HCT116 (cell line): ENCODE results near the gene DSTYK. TPM values are rescaled to one million over a fixed set of nuclear protein-coding genes. Genes with fewer than 3 reads are reported as not detected.

Source experiments
- ATAC-seq: fragments of 200-7000 bp; cut with Tn5 transposase; 2 replicates; pipeline ENCODE4 v1.9.1; 2020; ENCODE audit warnings: mild to moderate bottlenecking, moderate library complexity
- BruUV-seq: library from RNA; stranded (reverse); fragments of 400-500 nt; replicated peaks from 2 replicates; lab custom pipeline; 2021; lab: Mats Ljungman, UMichigan
- CTCF ChIA-PET: fragments of 300-600 bp; sonication (Branson Sonifier 250); formaldehyde crosslinking; loops from one replicate; lab custom pipeline; 2021; ENCODE audit warnings: antibody characterized with exemption; lab: Charles Lee
- POLR2A ChIA-PET: fragments of 300-600, 350-600 bp; sonication (Branson Sonifier 250); formaldehyde crosslinking; loops from one replicate; lab custom pipeline; 2021; ENCODE audit warnings: antibody characterized with exemption; lab: Charles Lee
- RAD21 ChIA-PET, 2 experiments: fragments of 300-600 bp; sonication (Branson Sonifier 250); formaldehyde crosslinking; loops; one replicate each; lab custom pipeline; 2023; ENCODE audit warnings: low total read pairs in 2 of 2; ENCODE audit not compliant: uncharacterized antibody in 2 of 2, unreplicated experiment in 2 of 2, low non-redundant PET in 1 of 2; lab: Charles Lee
- DNase-seq: peaks from one replicate; pipeline ENCODE4 v3.0.0-alpha.2; 2010; ENCODE audit warnings: low read depth, low spot score
- H2AFZ ChIP-seq: fragments of 200-600 bp; shearing (Covaris generic), sonication (generic); 2 replicates; pipeline ENCODE4 v1.6.1; 2017; ENCODE audit warnings: low read depth, mixed run types, mixed read lengths, antibody characterized with exemption, low read length; ENCODE audit not compliant: poor library complexity, severe bottlenecking
- H3K27ac ChIP-seq: 2 replicates; pipeline ENCODE4 v1.5.1; 2012; ENCODE audit warnings: low read depth, low read length
- H3K27me3 ChIP-seq: fragments of 200-600 bp; sonication (generic); 2 replicates; pipeline ENCODE4 v1.6.1; 2016; ENCODE audit warnings: mixed run types, low read length, mixed read lengths; ENCODE audit not compliant: insufficient read depth
- H3K36me3 ChIP-seq, 2 experiments: fragments of 200-500 bp in 1 of 2; fragments of 200-600 bp in 1 of 2; sonication (Bioruptor generic) in 1 of 2; sonication (generic) in 1 of 2; 2 replicates each; pipeline versions ENCODE4 v1.5.1 to v1.6.1; 2014 to 2016; ENCODE audit warnings: low read length in 2 of 2, inconsistent platforms in 1 of 2, mixed read lengths in 1 of 2, mixed run types in 1 of 2; ENCODE audit not compliant: insufficient read depth in 2 of 2, control insufficient read depth in 1 of 2
- H3K4me1 ChIP-seq, 2 experiments: fragments of 200-600 bp in 1 of 2; sonication (generic) in 1 of 2; 2 replicates each; pipeline versions ENCODE4 v1.5.1 to v1.6.1; 2012 to 2017; ENCODE audit warnings: low read length in 2 of 2, inconsistent platforms in 1 of 2, mild to moderate bottlenecking in 1 of 2, mixed read lengths in 1 of 2, mixed run types in 1 of 2, moderate library complexity in 1 of 2; ENCODE audit not compliant: insufficient read depth in 2 of 2, control insufficient read depth in 1 of 2
- H3K4me2 ChIP-seq: fragments of 200-600 bp; sonication (generic); 2 replicates; pipeline ENCODE4 v1.6.1; 2017; ENCODE audit warnings: mixed run types, low read length, mixed read lengths
- H3K4me3 ChIP-seq, 2 experiments: fragments of 200-600 bp in 1 of 2; sonication (generic) in 1 of 2; replicated peaks in 1 of 2; 2 replicates each; pipeline ENCODE4 v1.5.1; 2011 to 2016; ENCODE audit warnings: low read length in 2 of 2, control low read depth in 1 of 2, low read depth in 1 of 2, mild to moderate bottlenecking in 1 of 2, mixed read lengths in 1 of 2, mixed run types in 1 of 2
- H3K79me2 ChIP-seq: fragments of 200-600 bp; sonication (generic); 2 replicates; pipeline ENCODE4 v1.6.1; 2017; ENCODE audit warnings: mild to moderate bottlenecking, mixed run types, low read length, moderate library complexity, mixed read lengths; ENCODE audit not compliant: insufficient read depth
- H3K9ac ChIP-seq: fragments of 200-600 bp; sonication (generic); 2 replicates; pipeline ENCODE4 v1.6.1; 2016; ENCODE audit warnings: low read length, mixed read lengths
- H3K9me2 ChIP-seq: fragments of 200-600 bp; sonication (generic), shearing (Covaris generic); 2 replicates; pipeline ENCODE4 v1.6.1; 2017; ENCODE audit warnings: mixed run types, mild to moderate bottlenecking, moderate library complexity; ENCODE audit not compliant: insufficient read depth
- H3K9me3 ChIP-seq, 2 experiments: fragments of 200-500 bp in 1 of 2; fragments of 200-600 bp in 1 of 2; sonication (Bioruptor generic) in 1 of 2; sonication (generic) in 1 of 2; 2 replicates each; pipeline ENCODE4 v1.6.1; 2014 to 2017; ENCODE audit warnings: low read length in 2 of 2, mixed read lengths in 2 of 2, inconsistent platforms in 1 of 2, low read depth in 1 of 2, mild to moderate bottlenecking in 1 of 2, mixed run types in 1 of 2, moderate library complexity in 1 of 2; ENCODE audit not compliant: control insufficient read depth in 1 of 2, insufficient read depth in 1 of 2
- H4K20me1 ChIP-seq: fragments of 200-600 bp; sonication (generic), shearing (Covaris generic); 2 replicates; pipeline ENCODE4 v1.6.1; 2017; ENCODE audit warnings: mixed run types, mild to moderate bottlenecking, moderate library complexity; ENCODE audit not compliant: insufficient read depth
- CBX3 ChIP-seq: IDR thresholded peaks from 2 replicates; pipeline ENCODE4 v1.6.1; 2012; ENCODE audit warnings: low read depth
- EGR1 ChIP-seq: IDR thresholded peaks from 2 replicates; pipeline ENCODE4 v1.6.1; 2012; ENCODE audit warnings: low read depth
- ELF1 ChIP-seq: IDR thresholded peaks from 2 replicates; pipeline ENCODE4 v1.6.1; 2012; ENCODE audit warnings: low read depth, borderline replicate concordance
- FOSL1 ChIP-seq: IDR thresholded peaks from 2 replicates; pipeline ENCODE4 v1.6.1; 2012; ENCODE audit warnings: low read depth
- JUND ChIP-seq: IDR thresholded peaks from 2 replicates; pipeline ENCODE4 v1.6.1; 2012
- POLR2A ChIP-seq: IDR thresholded peaks from 2 replicates; pipeline ENCODE4 v1.7.0; 2011; ENCODE audit warnings: borderline replicate concordance; ENCODE audit not compliant: insufficient read depth, insufficient read length; ENCODE audit errors: extremely low read depth
- POLR2AphosphoS5 ChIP-seq: IDR thresholded peaks from 2 replicates; pipeline ENCODE4 v1.6.1; 2011; ENCODE audit warnings: mild to moderate bottlenecking, low read depth, low read length, moderate library complexity
- SIN3A ChIP-seq: IDR thresholded peaks from 2 replicates; pipeline ENCODE4 v1.6.1; 2012; ENCODE audit warnings: low read depth
- SRF ChIP-seq: IDR thresholded peaks from 2 replicates; pipeline ENCODE4 v1.6.1; 2012; ENCODE audit warnings: low read depth
- ZNF274 ChIP-seq: fragments of 200-500 bp; sonication (Bioruptor generic); IDR thresholded peaks from 2 replicates; pipeline ENCODE4 v1.6.1; 2014; ENCODE audit warnings: mild to moderate bottlenecking, low read depth, low read length, inconsistent platforms
- intact Hi-C: fragments of 100-400 bp; cut with micrococcal nuclease; formaldehyde crosslinking; loops from 2 replicates; pipeline ENCODE4 v1.10.0; 2022
- total RNA-seq: library from RNA; stranded (reverse); gene quantifications from one replicate; pipeline ENCODE4 v1.2.1, GENCODE V29; 2021; ENCODE audit not compliant: unreplicated experiment
- TF ChIP-seq, protein P1 (sequence below): IDR thresholded peaks from 2 replicates; pipeline ENCODE4 v1.6.1; 2011; ENCODE audit warnings: mild to moderate bottlenecking, low read length, moderate library complexity; ENCODE audit not compliant: insufficient replicate concordance; ENCODE audit errors: extremely low read depth
- TF ChIP-seq, protein P2 (sequence below): IDR thresholded peaks from 2 replicates; pipeline ENCODE4 v1.6.1; 2012
- TF ChIP-seq, protein P3 (sequence below): IDR thresholded peaks from 2 replicates; pipeline ENCODE4 v1.6.1; 2012

Gene DSTYK
- total RNA-seq, 1 experiment from 2014 or later: 6.6 TPM

DNA sequence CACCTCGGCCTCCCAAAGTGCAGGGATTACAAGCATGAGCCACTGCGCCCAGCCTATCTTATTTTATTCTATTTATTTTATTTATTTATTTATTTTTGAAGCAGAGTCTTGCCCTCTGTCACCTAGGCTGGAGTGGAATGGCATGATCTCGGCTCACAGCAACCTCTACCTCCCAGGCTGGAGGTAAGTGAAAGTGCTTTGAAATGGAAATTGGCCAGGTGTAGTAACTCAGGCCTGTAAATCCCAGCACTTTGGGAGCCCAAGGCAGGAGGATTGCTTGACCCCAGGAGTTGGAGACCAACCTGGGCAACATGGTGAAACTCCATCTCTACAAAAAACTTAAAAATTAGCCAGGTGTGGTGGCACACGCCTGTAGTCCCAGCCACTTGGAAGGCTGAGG lies 5.1 kb upstream of the DSTYK start:
- DNase-seq: no peak
- no TSS peak for BruUV-seq

DNA sequence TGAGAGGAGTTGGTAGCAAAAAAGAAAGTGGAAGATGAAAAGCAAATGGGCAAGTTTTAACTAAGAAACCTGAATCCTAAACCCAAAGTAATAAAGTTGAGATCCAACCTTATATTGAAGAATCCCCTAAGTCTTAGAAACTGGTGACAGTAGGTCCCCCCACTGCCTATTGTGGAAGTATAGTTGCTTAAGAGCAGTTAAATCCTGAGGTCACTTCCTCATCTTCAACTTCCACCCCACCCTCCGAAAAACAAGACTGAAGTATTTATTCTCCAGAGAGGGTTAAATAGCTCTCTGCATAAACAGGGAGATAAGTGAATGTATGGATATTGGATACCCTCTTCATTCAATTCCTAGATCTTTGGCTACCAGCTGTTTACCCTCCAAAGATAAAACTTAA lies 3.3 kb upstream of the DSTYK start:
- TF ChIP-seq ZNF274: no peak
- no peak for TF ChIP-seq CBX3
- TF ChIP-seq EGR1: no peak
- TF ChIP-seq SRF: no peak
- TF ChIP-seq POLR2A: no peak
- no peak for TF ChIP-seq ELF1
- TF ChIP-seq, protein P1, sequence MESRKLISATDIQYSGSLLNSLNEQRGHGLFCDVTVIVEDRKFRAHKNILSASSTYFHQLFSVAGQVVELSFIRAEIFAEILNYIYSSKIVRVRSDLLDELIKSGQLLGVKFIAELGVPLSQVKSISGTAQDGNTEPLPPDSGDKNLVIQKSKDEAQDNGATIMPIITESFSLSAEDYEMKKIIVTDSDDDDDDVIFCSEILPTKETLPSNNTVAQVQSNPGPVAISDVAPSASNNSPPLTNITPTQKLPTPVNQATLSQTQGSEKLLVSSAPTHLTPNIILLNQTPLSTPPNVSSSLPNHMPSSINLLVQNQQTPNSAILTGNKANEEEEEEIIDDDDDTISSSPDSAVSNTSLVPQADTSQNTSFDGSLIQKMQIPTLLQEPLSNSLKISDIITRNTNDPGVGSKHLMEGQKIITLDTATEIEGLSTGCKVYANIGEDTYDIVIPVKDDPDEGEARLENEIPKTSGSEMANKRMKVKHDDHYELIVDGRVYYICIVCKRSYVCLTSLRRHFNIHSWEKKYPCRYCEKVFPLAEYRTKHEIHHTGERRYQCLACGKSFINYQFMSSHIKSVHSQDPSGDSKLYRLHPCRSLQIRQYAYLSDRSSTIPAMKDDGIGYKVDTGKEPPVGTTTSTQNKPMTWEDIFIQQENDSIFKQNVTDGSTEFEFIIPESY: no peak
- TF ChIP-seq, protein P2, sequence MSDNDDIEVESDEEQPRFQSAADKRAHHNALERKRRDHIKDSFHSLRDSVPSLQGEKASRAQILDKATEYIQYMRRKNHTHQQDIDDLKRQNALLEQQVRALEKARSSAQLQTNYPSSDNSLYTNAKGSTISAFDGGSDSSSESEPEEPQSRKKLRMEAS: no peak
- TF ChIP-seq, protein P3, sequence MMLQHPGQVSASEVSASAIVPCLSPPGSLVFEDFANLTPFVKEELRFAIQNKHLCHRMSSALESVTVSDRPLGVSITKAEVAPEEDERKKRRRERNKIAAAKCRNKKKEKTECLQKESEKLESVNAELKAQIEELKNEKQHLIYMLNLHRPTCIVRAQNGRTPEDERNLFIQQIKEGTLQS: no peak
- TF ChIP-seq JUND: no peak
- no peak for TF ChIP-seq FOSL1
- no peak for DNase-seq
- Histone ChIP-seq H3K4me1 (peaks cover 2 to 16% of the 10 kb centered on the region in 2 experiments; a peak in 2 of 4 replicates), H2AFZ (no peak overlapping the region), H4K20me1 (no peaks in the 10 kb centered on the region), H3K27ac (no peak overlapping the region), H3K36me3 (no peaks in the 10 kb centered on the region), H3K9me3 (no peaks in the 10 kb centered on the region), H3K4me2 (no peak overlapping the region), H3K9me2 (no peaks in the 10 kb centered on the region), H3K4me3 (no peak overlapping the region), H3K9ac (no peak overlapping the region), H3K27me3 (no peaks in the 10 kb centered on the region), H3K79me2 (peaks cover 13% of the 10 kb centered on the region)
- no TSS peak for BruUV-seq
- intact Hi-C loops: loop anchor here (5.0 kb wide), 1 partner anchor 43 kb away; no protein-coding TSS in a partner anchor
- ATAC-seq: no peak
- ChIA-PET RAD21 (interaction anchor here in 1 of 2 experiments (0.6 kb wide), 1 partner anchor 259 kb away, joined by 4 read pairs; no protein-coding TSS in a partner anchor), CTCF (interaction anchor here (1.1 kb wide), 1 partner anchor 15 kb away, joined by 4 read pairs; no protein-coding TSS in a partner anchor), POLR2A (no interaction called here)

More for the DNA sequence above, 5.1 kb upstream of the DSTYK start:
- Histone ChIP-seq H3K9me2 (no peaks in the 10 kb centered on the region), H3K4me2 (no peak overlapping the region), H3K9me3 (no peaks in the 10 kb centered on the region), H3K4me3 (no peak overlapping the region), H3K27ac (no peak overlapping the region), H3K9ac (no peak overlapping the region), H4K20me1 (no peaks in the 10 kb centered on the region), H2AFZ (no peak overlapping the region), H3K4me1 (peaks cover 2 to 7% of the 10 kb centered on the region in 2 experiments; a peak in 2 of 4 replicates), H3K27me3 (no peaks in the 10 kb centered on the region), H3K36me3 (no peaks in the 10 kb centered on the region)
- ChIA-PET POLR2A (no interaction called here), RAD21 (no interaction called here), CTCF (interaction anchor here (1.0 kb wide), 1 partner anchor 13 kb away, joined by 5 read pairs; no protein-coding TSS in a partner anchor)
- intact Hi-C loops: no loop called here
- ATAC-seq: no peak
- TF ChIP-seq FOSL1 (no peak), SIN3A (no peak), POLR2AphosphoS5 (no peak)
- TF ChIP-seq, all 23 proteins: peak for 0
- no peaks in the 10 kb centered on the region for H3K79me2 ChIP-seq
